Measurements from ENCODE around the gene TMEM229A. TPM values are rescaled to one million over a fixed set of nuclear protein-coding genes. Genes with fewer than 3 reads are reported as not detected.
"Not testable (repeated sequence)": the region's sequence is repeated elsewhere in the genome, so short reads cannot be mapped to it uniquely, and the experiment has no call there.

TMEM229A gene
- total RNA-seq, 1 donor from 2014 or later, result 0.26 TPM

- Mint-ChIP-seq H3K4me1 (ENCODE audit: unreplicated experiment) (peaks cover 6% of the 10 kb centered on the region), H3K36me3 (ENCODE audit: low read depth, unreplicated experiment) (peaks cover 4% of the 10 kb centered on the region), H3K9me3 (ENCODE audit: unreplicated experiment) (no peaks in the 10 kb centered on the region), H3K4me3 (ENCODE audit: unreplicated experiment) (no peak overlapping the region), H3K27me3 (ENCODE audit: unreplicated experiment) (peaks cover 13% of the 10 kb centered on the region), H3K27ac (ENCODE audit: unreplicated experiment) (no peak overlapping the region)
- TF ChIP-seq CTCF (IDR thresholded peaks at IDR 0.05; ENCODE audit: unreplicated experiment), result no peak
- DNase-seq (ENCODE audit: low spot score), result no peak
Observed at GRCh38 chr7:124030964-124031363, 1.9 kb downstream of the TMEM229A start.

- no peak for DNase-seq (ENCODE audit: low spot score)
- peaks cover 6% of the 10 kb centered on the region for H3K4me1 Mint-ChIP-seq (ENCODE audit: unreplicated experiment)
- peaks cover 13% of the 10 kb centered on the region for H3K27me3 Mint-ChIP-seq (ENCODE audit: unreplicated experiment)
- H3K36me3 Mint-ChIP-seq (ENCODE audit: low read depth, unreplicated experiment), result peaks cover 4% of the 10 kb centered on the region
- H3K4me3 Mint-ChIP-seq (ENCODE audit: unreplicated experiment), result no peak overlapping the region
- TF ChIP-seq CTCF (IDR thresholded peaks at IDR 0.05; ENCODE audit: unreplicated experiment), result no peak
- H3K9me3 Mint-ChIP-seq (ENCODE audit: unreplicated experiment), result no peaks in the 10 kb centered on the region
- H3K27ac Mint-ChIP-seq (ENCODE audit: unreplicated experiment), result no peak overlapping the region
Observed at GRCh38 chr7:124029396-124030188, 3.3 kb downstream of the TMEM229A start.

- Mint-ChIP-seq H3K36me3 (ENCODE audit: low read depth, unreplicated experiment) (peaks cover 4% of the 10 kb centered on the region), H3K4me3 (ENCODE audit: unreplicated experiment) (no peak overlapping the region), H3K27ac (ENCODE audit: unreplicated experiment) (no peak overlapping the region), H3K4me1 (ENCODE audit: unreplicated experiment) (peaks cover 6% of the 10 kb centered on the region), H3K9me3 (ENCODE audit: unreplicated experiment) (no peaks in the 10 kb centered on the region), H3K27me3 (ENCODE audit: unreplicated experiment) (peaks cover 5% of the 10 kb centered on the region)
- DNase-seq (ENCODE audit: low spot score), result no peak
- TF ChIP-seq CTCF (IDR thresholded peaks at IDR 0.05; ENCODE audit: unreplicated experiment), result no peak
Observed at GRCh38 chr7:124027236-124027635, 5.6 kb downstream of the TMEM229A start.

GRCh38 chr7:124024329-124024728, 8.5 kb downstream of the TMEM229A start:
- H3K27ac Mint-ChIP-seq (ENCODE audit: unreplicated experiment); H3K9me3 Mint-ChIP-seq (ENCODE audit: unreplicated experiment); H3K27me3 Mint-ChIP-seq (ENCODE audit: unreplicated experiment); H3K4me1 Mint-ChIP-seq (ENCODE audit: unreplicated experiment); DNase-seq (ENCODE audit: low spot score); H3K4me3 Mint-ChIP-seq (ENCODE audit: unreplicated experiment); H3K36me3 Mint-ChIP-seq (ENCODE audit: low read depth, unreplicated experiment): not testable (repeated sequence)

- Mint-ChIP-seq H3K27ac (ENCODE audit: unreplicated experiment) (no peak overlapping the region), H3K4me1 (ENCODE audit: unreplicated experiment) (no peaks in the 10 kb centered on the region), H3K27me3 (ENCODE audit: unreplicated experiment) (no peaks in the 10 kb centered on the region), H3K4me3 (ENCODE audit: unreplicated experiment) (no peak overlapping the region), H3K36me3 (ENCODE audit: low read depth, unreplicated experiment) (no peaks in the 10 kb centered on the region), H3K9me3 (ENCODE audit: unreplicated experiment) (no peaks in the 10 kb centered on the region)
- DNase-seq (ENCODE audit: low spot score), result no peak
- TF ChIP-seq CTCF (IDR thresholded peaks at IDR 0.05; ENCODE audit: unreplicated experiment), result no peak
Observed at GRCh38 chr7:124022551-124022950, 10.3 kb downstream of the TMEM229A start.
